Osteocyte (in vitro differentiated cells): ENCODE measurements around the gene HSF2. TPM values are rescaled to one million over a fixed set of nuclear protein-coding genes. Genes with fewer than 3 reads are reported as not detected.

Experiments used
- DNase-seq: peaks from one replicate; pipeline ENCODE4 v3.0.0; 2021; ENCODE audit warnings: mixed read lengths; ENCODE audit not compliant: unreplicated experiment; ENCODE audit errors: extremely low spot score
- H3K27ac Mint-ChIP-seq: one replicate; pipeline ENCODE4 v1.8.0; 2021; ENCODE audit warnings: mild to moderate bottlenecking, mixed read lengths; ENCODE audit not compliant: unreplicated experiment
- H3K27me3 Mint-ChIP-seq: one replicate; pipeline ENCODE4 v1.8.0; 2021; ENCODE audit warnings: mixed read lengths; ENCODE audit not compliant: unreplicated experiment
- H3K36me3 Mint-ChIP-seq: one replicate; pipeline ENCODE4 v1.8.0; 2021; ENCODE audit warnings: mixed read lengths; ENCODE audit not compliant: unreplicated experiment
- H3K4me1 Mint-ChIP-seq: one replicate; pipeline ENCODE4 v1.8.0; 2021; ENCODE audit warnings: mixed read lengths; ENCODE audit not compliant: unreplicated experiment
- H3K4me3 Mint-ChIP-seq: one replicate; pipeline ENCODE4 v1.8.0; 2021; ENCODE audit warnings: mild to moderate bottlenecking, moderate library complexity, mixed read lengths; ENCODE audit not compliant: unreplicated experiment
- H3K9me3 Mint-ChIP-seq: one replicate; pipeline ENCODE4 v1.8.0; 2021; ENCODE audit warnings: mixed read lengths; ENCODE audit not compliant: unreplicated experiment
- CTCF ChIP-seq: fragments of 200-600 bp; sonication (generic); IDR thresholded peaks from 2 replicates; pipeline ENCODE4 v1.5.0; 2021; ENCODE audit warnings: antibody characterized with exemption, mild to moderate bottlenecking, moderate library complexity
- total RNA-seq: library from RNA; stranded (reverse); gene quantifications from 2 replicates; pipeline ENCODE4 v1.2.1, GENCODE V29; 2021

The HSF2 gene
- total RNA-seq, 1 donor from 2014 or later: 15.5 TPM

- no peak for TF ChIP-seq CTCF
- H3K36me3 Mint-ChIP-seq: no peaks in the 10 kb centered on the region
- H3K9me3 Mint-ChIP-seq: no peaks in the 10 kb centered on the region
- H3K27ac Mint-ChIP-seq: peak overlapping the region; percentile 91
- H3K4me1 Mint-ChIP-seq: peaks cover 32% of the 10 kb centered on the region
- peak overlapping the region; percentile 93 for H3K4me3 Mint-ChIP-seq
- H3K27me3 Mint-ChIP-seq: no peaks in the 10 kb centered on the region
- DNase-seq: no peak
These were observed 634 bp downstream of the HSF2 start for GRCh38 chr6:122400121-122400450.

GRCh38 chr6:122400462-122401089 is 1.1 kb downstream of the HSF2 start:
- peak overlapping the region; percentile 91 for H3K27ac Mint-ChIP-seq
- H3K4me1 Mint-ChIP-seq: peaks cover 32% of the 10 kb centered on the region
- H3K27me3 Mint-ChIP-seq: no peaks in the 10 kb centered on the region
- no peaks in the 10 kb centered on the region for H3K9me3 Mint-ChIP-seq
- no peak for DNase-seq
- no peaks in the 10 kb centered on the region for H3K36me3 Mint-ChIP-seq
- H3K4me3 Mint-ChIP-seq: peak overlapping the region; percentile 93
- TF ChIP-seq CTCF: no peak

GRCh38 chr6:122401104-122401503 is 1.7 kb downstream of the HSF2 start:
- Mint-ChIP-seq H3K27me3 (no peaks in the 10 kb centered on the region), H3K36me3 (no peaks in the 10 kb centered on the region), H3K4me1 (peaks cover 33% of the 10 kb centered on the region), H3K9me3 (no peaks in the 10 kb centered on the region), H3K27ac (no peak overlapping the region), H3K4me3 (peak overlapping the region; percentile 93)
- no peak for DNase-seq
- TF ChIP-seq CTCF: no peak

GRCh38 chr6:122404444-122404843 is 5.0 kb downstream of the HSF2 start:
- TF ChIP-seq CTCF: no peak
- Mint-ChIP-seq H3K36me3 (peaks cover 3% of the 10 kb centered on the region), H3K4me1 (peaks cover 37% of the 10 kb centered on the region), H3K27me3 (no peaks in the 10 kb centered on the region), H3K4me3 (no peak overlapping the region), H3K9me3 (peaks cover 5% of the 10 kb centered on the region), H3K27ac (no peak overlapping the region)
- DNase-seq: no peak

- DNase-seq: no peak
- no peak for TF ChIP-seq CTCF
- Mint-ChIP-seq H3K4me1 (peaks cover 40% of the 10 kb centered on the region), H3K36me3 (peaks cover 3% of the 10 kb centered on the region), H3K9me3 (peaks cover 5% of the 10 kb centered on the region), H3K27me3 (no peaks in the 10 kb centered on the region), H3K4me3 (no peak overlapping the region), H3K27ac (no peak overlapping the region)
These were observed 6.0 kb downstream of the HSF2 start for GRCh38 chr6:122405417-122405816.
